Measurements from ENCODE around the gene EEF1AKMT3. TPM values are rescaled to one million over a fixed set of nuclear protein-coding genes. Genes with fewer than 3 reads are reported as not detected.

The EEF1AKMT3 gene
- total and polyA plus RNA-seq, 2 experiments from 2014 or later: 1.3 to 5.3 TPM

DNA sequence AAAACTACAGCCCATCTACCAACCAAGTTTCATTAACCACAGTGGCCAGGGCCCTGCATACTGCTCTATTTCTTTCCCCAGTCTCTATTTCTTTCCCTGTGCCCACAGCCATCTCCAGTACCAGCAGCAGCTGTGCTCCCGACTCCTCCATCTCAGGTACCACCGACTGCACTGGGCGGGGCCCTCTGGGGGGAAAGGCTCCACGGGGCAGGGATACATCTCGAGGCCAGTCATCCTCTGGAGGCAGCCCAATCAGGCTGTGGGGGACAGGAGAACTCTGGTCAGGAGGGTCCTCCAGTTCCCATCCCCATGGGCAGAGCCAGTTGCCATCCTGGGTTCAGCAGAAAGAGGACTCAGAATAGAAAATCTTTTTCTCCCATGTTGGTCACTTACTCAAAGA is 23.4 kb upstream of the EEF1AKMT3 start (continued):
- TF ChIP-seq, protein P1, sequence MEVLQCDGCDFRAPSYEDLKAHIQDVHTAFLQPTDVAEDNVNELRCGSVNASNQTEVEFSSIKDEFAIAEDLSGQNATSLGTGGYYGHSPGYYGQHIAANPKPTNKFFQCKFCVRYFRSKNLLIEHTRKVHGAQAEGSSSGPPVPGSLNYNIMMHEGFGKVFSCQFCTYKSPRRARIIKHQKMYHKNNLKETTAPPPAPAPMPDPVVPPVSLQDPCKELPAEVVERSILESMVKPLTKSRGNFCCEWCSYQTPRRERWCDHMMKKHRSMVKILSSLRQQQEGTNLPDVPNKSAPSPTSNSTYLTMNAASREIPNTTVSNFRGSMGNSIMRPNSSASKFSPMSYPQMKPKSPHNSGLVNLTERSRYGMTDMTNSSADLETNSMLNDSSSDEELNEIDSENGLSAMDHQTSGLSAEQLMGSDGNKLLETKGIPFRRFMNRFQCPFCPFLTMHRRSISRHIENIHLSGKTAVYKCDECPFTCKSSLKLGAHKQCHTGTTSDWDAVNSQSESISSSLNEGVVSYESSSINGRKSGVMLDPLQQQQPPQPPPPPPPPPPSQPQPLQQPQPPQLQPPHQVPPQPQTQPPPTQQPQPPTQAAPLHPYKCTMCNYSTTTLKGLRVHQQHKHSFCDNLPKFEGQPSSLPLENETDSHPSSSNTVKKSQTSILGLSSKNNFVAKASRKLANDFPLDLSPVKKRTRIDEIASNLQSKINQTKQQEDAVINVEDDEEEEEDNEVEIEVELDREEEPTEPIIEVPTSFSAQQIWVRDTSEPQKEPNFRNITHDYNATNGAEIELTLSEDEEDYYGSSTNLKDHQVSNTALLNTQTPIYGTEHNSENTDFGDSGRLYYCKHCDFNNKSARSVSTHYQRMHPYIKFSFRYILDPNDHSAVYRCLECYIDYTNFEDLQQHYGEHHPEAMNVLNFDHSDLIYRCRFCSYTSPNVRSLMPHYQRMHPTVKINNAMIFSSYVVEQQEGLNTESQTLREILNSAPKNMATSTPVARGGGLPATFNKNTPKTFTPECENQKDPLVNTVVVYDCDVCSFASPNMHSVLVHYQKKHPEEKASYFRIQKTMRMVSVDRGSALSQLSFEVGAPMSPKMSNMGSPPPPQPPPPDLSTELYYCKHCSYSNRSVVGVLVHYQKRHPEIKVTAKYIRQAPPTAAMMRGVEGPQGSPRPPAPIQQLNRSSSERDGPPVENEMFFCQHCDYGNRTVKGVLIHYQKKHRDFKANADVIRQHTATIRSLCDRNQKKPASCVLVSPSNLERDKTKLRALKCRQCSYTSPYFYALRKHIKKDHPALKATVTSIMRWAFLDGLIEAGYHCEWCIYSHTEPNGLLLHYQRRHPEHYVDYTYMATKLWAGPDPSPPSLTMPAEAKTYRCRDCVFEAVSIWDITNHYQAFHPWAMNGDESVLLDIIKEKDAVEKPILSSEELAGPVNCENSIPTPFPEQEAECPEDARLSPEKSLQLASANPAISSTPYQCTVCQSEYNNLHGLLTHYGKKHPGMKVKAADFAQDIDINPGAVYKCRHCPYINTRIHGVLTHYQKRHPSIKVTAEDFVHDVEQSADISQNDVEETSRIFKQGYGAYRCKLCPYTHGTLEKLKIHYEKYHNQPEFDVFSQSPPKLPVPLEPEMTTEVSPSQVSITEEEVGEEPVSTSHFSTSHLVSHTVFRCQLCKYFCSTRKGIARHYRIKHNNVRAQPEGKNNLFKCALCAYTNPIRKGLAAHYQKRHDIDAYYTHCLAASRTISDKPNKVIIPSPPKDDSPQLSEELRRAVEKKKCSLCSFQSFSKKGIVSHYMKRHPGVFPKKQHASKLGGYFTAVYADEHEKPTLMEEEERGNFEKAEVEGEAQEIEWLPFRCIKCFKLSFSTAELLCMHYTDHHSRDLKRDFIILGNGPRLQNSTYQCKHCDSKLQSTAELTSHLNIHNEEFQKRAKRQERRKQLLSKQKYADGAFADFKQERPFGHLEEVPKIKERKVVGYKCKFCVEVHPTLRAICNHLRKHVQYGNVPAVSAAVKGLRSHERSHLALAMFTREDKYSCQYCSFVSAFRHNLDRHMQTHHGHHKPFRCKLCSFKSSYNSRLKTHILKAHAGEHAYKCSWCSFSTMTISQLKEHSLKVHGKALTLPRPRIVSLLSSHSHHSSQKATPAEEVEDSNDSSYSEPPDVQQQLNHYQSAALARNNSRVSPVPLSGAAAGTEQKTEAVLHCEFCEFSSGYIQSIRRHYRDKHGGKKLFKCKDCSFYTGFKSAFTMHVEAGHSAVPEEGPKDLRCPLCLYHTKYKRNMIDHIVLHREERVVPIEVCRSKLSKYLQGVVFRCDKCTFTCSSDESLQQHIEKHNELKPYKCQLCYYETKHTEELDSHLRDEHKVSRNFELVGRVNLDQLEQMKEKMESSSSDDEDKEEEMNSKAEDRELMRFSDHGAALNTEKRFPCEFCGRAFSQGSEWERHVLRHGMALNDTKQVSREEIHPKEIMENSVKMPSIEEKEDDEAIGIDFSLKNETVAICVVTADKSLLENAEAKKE (CRISPR knock-in tag; IDR thresholded peaks at IDR 0.05): no peak
- TF ChIP-seq, protein P2, sequence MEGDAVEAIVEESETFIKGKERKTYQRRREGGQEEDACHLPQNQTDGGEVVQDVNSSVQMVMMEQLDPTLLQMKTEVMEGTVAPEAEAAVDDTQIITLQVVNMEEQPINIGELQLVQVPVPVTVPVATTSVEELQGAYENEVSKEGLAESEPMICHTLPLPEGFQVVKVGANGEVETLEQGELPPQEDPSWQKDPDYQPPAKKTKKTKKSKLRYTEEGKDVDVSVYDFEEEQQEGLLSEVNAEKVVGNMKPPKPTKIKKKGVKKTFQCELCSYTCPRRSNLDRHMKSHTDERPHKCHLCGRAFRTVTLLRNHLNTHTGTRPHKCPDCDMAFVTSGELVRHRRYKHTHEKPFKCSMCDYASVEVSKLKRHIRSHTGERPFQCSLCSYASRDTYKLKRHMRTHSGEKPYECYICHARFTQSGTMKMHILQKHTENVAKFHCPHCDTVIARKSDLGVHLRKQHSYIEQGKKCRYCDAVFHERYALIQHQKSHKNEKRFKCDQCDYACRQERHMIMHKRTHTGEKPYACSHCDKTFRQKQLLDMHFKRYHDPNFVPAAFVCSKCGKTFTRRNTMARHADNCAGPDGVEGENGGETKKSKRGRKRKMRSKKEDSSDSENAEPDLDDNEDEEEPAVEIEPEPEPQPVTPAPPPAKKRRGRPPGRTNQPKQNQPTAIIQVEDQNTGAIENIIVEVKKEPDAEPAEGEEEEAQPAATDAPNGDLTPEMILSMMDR (conservative IDR thresholded peaks at IDR 0.05; ENCODE audit: low read depth in 2 of 2): no peak
- TF ChIP-seq, protein P3, sequence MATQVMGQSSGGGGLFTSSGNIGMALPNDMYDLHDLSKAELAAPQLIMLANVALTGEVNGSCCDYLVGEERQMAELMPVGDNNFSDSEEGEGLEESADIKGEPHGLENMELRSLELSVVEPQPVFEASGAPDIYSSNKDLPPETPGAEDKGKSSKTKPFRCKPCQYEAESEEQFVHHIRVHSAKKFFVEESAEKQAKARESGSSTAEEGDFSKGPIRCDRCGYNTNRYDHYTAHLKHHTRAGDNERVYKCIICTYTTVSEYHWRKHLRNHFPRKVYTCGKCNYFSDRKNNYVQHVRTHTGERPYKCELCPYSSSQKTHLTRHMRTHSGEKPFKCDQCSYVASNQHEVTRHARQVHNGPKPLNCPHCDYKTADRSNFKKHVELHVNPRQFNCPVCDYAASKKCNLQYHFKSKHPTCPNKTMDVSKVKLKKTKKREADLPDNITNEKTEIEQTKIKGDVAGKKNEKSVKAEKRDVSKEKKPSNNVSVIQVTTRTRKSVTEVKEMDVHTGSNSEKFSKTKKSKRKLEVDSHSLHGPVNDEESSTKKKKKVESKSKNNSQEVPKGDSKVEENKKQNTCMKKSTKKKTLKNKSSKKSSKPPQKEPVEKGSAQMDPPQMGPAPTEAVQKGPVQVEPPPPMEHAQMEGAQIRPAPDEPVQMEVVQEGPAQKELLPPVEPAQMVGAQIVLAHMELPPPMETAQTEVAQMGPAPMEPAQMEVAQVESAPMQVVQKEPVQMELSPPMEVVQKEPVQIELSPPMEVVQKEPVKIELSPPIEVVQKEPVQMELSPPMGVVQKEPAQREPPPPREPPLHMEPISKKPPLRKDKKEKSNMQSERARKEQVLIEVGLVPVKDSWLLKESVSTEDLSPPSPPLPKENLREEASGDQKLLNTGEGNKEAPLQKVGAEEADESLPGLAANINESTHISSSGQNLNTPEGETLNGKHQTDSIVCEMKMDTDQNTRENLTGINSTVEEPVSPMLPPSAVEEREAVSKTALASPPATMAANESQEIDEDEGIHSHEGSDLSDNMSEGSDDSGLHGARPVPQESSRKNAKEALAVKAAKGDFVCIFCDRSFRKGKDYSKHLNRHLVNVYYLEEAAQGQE (IDR thresholded peaks at IDR 0.05; ENCODE audit: unreplicated experiment): no peak
